CD14-positive monocyte (primary cell): ENCODE data around the gene ADGRG1. TPM values are rescaled to one million over a fixed set of nuclear protein-coding genes. Genes with fewer than 3 reads are reported as not detected.
"Not testable (repeated sequence)": the region's sequence is repeated elsewhere in the genome, so short reads cannot be mapped to it uniquely, and the experiment has no call there.

Experiments used
- DNase-seq, 3 donors: peaks; one replicate each; pipeline ENCODE4 v3.0.0-alpha.2; 2011 to 2022
- H2AFZ ChIP-seq: 2 replicates; pipeline ENCODE4 v1.6.0; 2012; ENCODE audit warnings: mild to moderate bottlenecking, low read depth, low read length, inconsistent platforms; ENCODE audit not compliant: insufficient read depth, poor library complexity, severe bottlenecking
- H3K27ac ChIP-seq, 2 donors: 1 replicate in 1 of 2; 2 replicates in 1 of 2; pipeline ENCODE4 v1.5.1; 2012 to 2013; ENCODE audit warnings: low read length in 2 of 2, control low read depth in 1 of 2, inconsistent platforms in 1 of 2, low read depth in 1 of 2, mild to moderate bottlenecking in 1 of 2
- H3K27me3 ChIP-seq, 2 donors: one replicate each; pipeline versions ENCODE4 v1.6.0 to v1.6.1; 2011 to 2013; ENCODE audit warnings: low read length in 2 of 2; ENCODE audit not compliant: control insufficient read depth in 2 of 2, insufficient read depth in 2 of 2
- H3K36me3 ChIP-seq, 2 donors: replicated peaks in 1 of 2; 1 replicate in 1 of 2; 2 replicates in 1 of 2; pipeline versions ENCODE4 v1.5.1 to v1.6.1; 2012 to 2013; ENCODE audit warnings: low read length in 2 of 2, control low read depth in 1 of 2, inconsistent platforms in 1 of 2, mild to moderate bottlenecking in 1 of 2; ENCODE audit not compliant: insufficient read depth in 2 of 2, control insufficient read depth in 1 of 2
- H3K4me1 ChIP-seq, 2 donors: 1 replicate in 1 of 2; 2 replicates in 1 of 2; pipeline versions ENCODE4 v1.5.1 to v1.6.1; 2012 to 2013; ENCODE audit warnings: low read length in 2 of 2, control low read depth in 1 of 2, inconsistent platforms in 1 of 2, mild to moderate bottlenecking in 1 of 2, moderate library complexity in 1 of 2; ENCODE audit not compliant: insufficient read depth in 2 of 2, control insufficient read depth in 1 of 2
- H3K4me2 ChIP-seq: replicated peaks from 2 replicates; pipeline ENCODE3; 2012; ENCODE audit warnings: low read length, moderate library complexity, mild to moderate bottlenecking; ENCODE audit not compliant: poor library complexity, severe bottlenecking; ENCODE audit errors: extremely low read depth
- H3K4me3 ChIP-seq, 3 experiments: fragments of 200-600 bp in 1 of 3; sonication (generic) in 1 of 3; replicated peaks in 1 of 3; 1 replicate in 2 of 3; 2 replicates in 1 of 3; pipeline ENCODE4 v1.5.1; 2011 to 2013; ENCODE audit warnings: low read length in 3 of 3, mild to moderate bottlenecking in 3 of 3, control low read depth in 2 of 3, low read depth in 2 of 3, inconsistent platforms in 1 of 3, moderate library complexity in 1 of 3
- H3K79me2 ChIP-seq: 2 replicates; pipeline ENCODE4 v1.6.0; 2012; ENCODE audit warnings: mild to moderate bottlenecking, control low read depth, inconsistent platforms, low read length, moderate library complexity; ENCODE audit not compliant: insufficient read depth
- H3K9ac ChIP-seq: 2 replicates; pipeline ENCODE4 v1.6.0; 2017; ENCODE audit warnings: low read length, mild to moderate bottlenecking; ENCODE audit not compliant: insufficient read depth, poor library complexity, severe bottlenecking
- H3K9me3 ChIP-seq, 2 donors: replicated peaks in 1 of 2; 1 replicate in 1 of 2; 2 replicates in 1 of 2; pipeline versions ENCODE4 v1.5.1 to v1.6.1; 2012 to 2013; ENCODE audit warnings: low read length in 2 of 2, control low read depth in 1 of 2; ENCODE audit not compliant: control insufficient read depth in 1 of 2, insufficient read depth in 1 of 2
- H4K20me1 ChIP-seq: 2 replicates; pipeline ENCODE4 v1.6.0; 2012; ENCODE audit warnings: mild to moderate bottlenecking, low read length, control low read depth, moderate library complexity; ENCODE audit not compliant: insufficient read depth
- H3K27ac Mint-ChIP-seq, 7 donors: one replicate each; pipeline ENCODE4 v1.8.0; 2020; ENCODE audit warnings: mild to moderate bottlenecking in 7 of 7, mixed read lengths in 7 of 7, moderate library complexity in 6 of 7, inconsistent platforms in 2 of 7
- H3K27me3 Mint-ChIP-seq, 3 donors: one replicate each; pipeline ENCODE4 v1.8.0; 2021 to 2022; ENCODE audit warnings: low read depth in 3 of 3, mild to moderate bottlenecking in 3 of 3, mixed read lengths in 3 of 3, moderate library complexity in 3 of 3, inconsistent platforms in 1 of 3
- H3K36me3 Mint-ChIP-seq, 2 donors: one replicate each; pipeline ENCODE4 v1.8.0; 2020; ENCODE audit warnings: mixed read lengths in 2 of 2, inconsistent platforms in 1 of 2, mild to moderate bottlenecking in 1 of 2
- H3K4me1 Mint-ChIP-seq: one replicate; pipeline ENCODE4 v1.8.0; 2020; ENCODE audit warnings: mild to moderate bottlenecking, mixed read lengths
- H3K4me3 Mint-ChIP-seq, 2 donors: one replicate each; pipeline ENCODE4 v1.8.0; 2020; ENCODE audit warnings: mild to moderate bottlenecking in 2 of 2, mixed read lengths in 2 of 2, moderate library complexity in 1 of 2
- H3K9me3 Mint-ChIP-seq, 7 donors: one replicate each; pipeline ENCODE4 v1.8.0; 2020 to 2022; ENCODE audit warnings: mixed read lengths in 7 of 7, mild to moderate bottlenecking in 6 of 7, moderate library complexity in 6 of 7, inconsistent platforms in 2 of 7
- WGBS: methylation state at CpG from one replicate; pipeline ENCODE4 v1.1.5; 2013; ENCODE audit warnings: missing lambda C conversion rate; ENCODE audit not compliant: insufficient coverage; 5-methylcytosine and 5-hydroxymethylcytosine counted together
- intact Hi-C, 2 donors: fragments of 100-400 bp; cut with micrococcal nuclease; formaldehyde crosslinking; loops; one replicate each; pipeline versions ENCODE4 v1.15.0 to v1.15.1; 2023
- polyA plus RNA-seq, 3 donors: library from polyadenylated mRNA; depleted of rRNA in 1 of 3; unstranded in 2 of 3; stranded (reverse) in 1 of 3; fragments of 300-500 nt in 2 of 3; fragments of >200 nt in 1 of 3; fragmentation: Illumina TruSeq in 2 of 3; gene quantifications; 1 replicate in 2 of 3; 2 replicates in 1 of 3; pipeline ENCODE4 v1.2.3, GENCODE V29; 2012 to 2021
- TF ChIP-seq, protein P1 (sequence below): fragments of 200-600 bp; IDR thresholded peaks from one replicate; pipeline ENCODE4 v1.8.0; 2022; ENCODE audit warnings: antibody characterized with exemption, mild to moderate bottlenecking

The ADGRG1 gene
- polyA plus RNA-seq, 3 donors = 0.07 to 0.39 (median 0.08) TPM

- H3K4me1 Mint-ChIP-seq = peaks cover 49% of the 10 kb centered on the region
- Histone ChIP-seq H3K27ac (no peak overlapping the region), H3K36me3 (no peaks in the 10 kb centered on the region), H2AFZ (no peak overlapping the region), H3K4me2 (no peak overlapping the region), H3K4me1 (peaks cover 36 to 40% of the 10 kb centered on the region in 2 donors), H3K79me2 (no peaks in the 10 kb centered on the region), H3K9me3 (no peaks in the 10 kb centered on the region), H3K4me3 (no peak overlapping the region), H3K27me3 (no peaks in the 10 kb centered on the region), H3K9ac (no peak overlapping the region), H4K20me1 (no peaks in the 10 kb centered on the region)
- peak overlapping the region in 6 of 7 donors; percentile 64 to 92 (median 89) for H3K27ac Mint-ChIP-seq
- H3K4me3 Mint-ChIP-seq = peak overlapping the region in 1 of 2 donors; percentile 56
- H3K27me3 Mint-ChIP-seq = peaks cover 0 to 7% (median 2%) of the 10 kb centered on the region in 3 donors
- TF ChIP-seq, protein P1, sequence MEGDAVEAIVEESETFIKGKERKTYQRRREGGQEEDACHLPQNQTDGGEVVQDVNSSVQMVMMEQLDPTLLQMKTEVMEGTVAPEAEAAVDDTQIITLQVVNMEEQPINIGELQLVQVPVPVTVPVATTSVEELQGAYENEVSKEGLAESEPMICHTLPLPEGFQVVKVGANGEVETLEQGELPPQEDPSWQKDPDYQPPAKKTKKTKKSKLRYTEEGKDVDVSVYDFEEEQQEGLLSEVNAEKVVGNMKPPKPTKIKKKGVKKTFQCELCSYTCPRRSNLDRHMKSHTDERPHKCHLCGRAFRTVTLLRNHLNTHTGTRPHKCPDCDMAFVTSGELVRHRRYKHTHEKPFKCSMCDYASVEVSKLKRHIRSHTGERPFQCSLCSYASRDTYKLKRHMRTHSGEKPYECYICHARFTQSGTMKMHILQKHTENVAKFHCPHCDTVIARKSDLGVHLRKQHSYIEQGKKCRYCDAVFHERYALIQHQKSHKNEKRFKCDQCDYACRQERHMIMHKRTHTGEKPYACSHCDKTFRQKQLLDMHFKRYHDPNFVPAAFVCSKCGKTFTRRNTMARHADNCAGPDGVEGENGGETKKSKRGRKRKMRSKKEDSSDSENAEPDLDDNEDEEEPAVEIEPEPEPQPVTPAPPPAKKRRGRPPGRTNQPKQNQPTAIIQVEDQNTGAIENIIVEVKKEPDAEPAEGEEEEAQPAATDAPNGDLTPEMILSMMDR = no peak
- peak in 1 of 3 donors; percentile 33 for DNase-seq
- intact Hi-C loops = no loop called here
- WGBS = 71% methylated on average over 10 of the region's 12 CpGs
- H3K36me3 Mint-ChIP-seq = peaks cover 6% of the 10 kb centered on the region in 2 donors
- no peaks in the 10 kb centered on the region for H3K9me3 Mint-ChIP-seq
Measured at GRCh38 chr16:57669476-57670162, 41.2 kb downstream of the ADGRG1 start.

DNA sequence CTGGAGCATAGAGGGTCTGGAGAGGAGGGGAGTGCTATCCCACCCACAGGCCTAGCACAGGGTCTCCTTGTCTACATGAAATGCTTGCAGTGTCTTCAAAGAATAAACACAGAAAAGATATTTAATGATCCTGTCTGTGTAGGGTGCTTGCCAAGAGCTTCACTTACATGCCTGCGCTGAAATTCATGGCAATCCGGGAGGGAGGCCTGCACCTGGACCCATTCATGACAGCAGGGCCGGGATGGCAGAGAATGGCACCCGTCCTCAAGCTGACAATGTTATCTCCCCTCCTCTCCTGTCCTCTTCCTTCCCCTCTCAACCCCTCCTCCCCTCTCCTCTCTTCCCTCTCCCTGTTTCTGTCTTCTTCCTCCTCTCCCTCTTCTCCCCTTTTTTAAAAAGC lies 41.8 kb downstream of the ADGRG1 start:
- peaks cover 6% of the 10 kb centered on the region in 2 donors for H3K36me3 Mint-ChIP-seq

GRCh38 chr16:57671451-57671850 lies 43.0 kb downstream of the ADGRG1 start:
- H3K4me3 ChIP-seq, H3K9me3 ChIP-seq, H3K36me3 Mint-ChIP-seq, H3K27ac ChIP-seq, H3K36me3 ChIP-seq, H3K79me2 ChIP-seq, H3K27me3 ChIP-seq, H3K9me3 Mint-ChIP-seq, H3K4me3 Mint-ChIP-seq, H3K4me2 ChIP-seq, DNase-seq, H3K27me3 Mint-ChIP-seq, H3K9ac ChIP-seq, H4K20me1 ChIP-seq, H2AFZ ChIP-seq, intact Hi-C loops, H3K27ac Mint-ChIP-seq: not testable (repeated sequence)
- peaks cover 57% of the 10 kb centered on the region for H3K4me1 Mint-ChIP-seq
- H3K4me1 ChIP-seq = peaks cover 51 to 57% of the 10 kb centered on the region in 2 donors
- WGBS = 80% methylated on average over 4 of the region's 7 CpGs

More for the DNA sequence above, 41.8 kb downstream of the ADGRG1 start:
- Mint-ChIP-seq H3K4me3 (no peak overlapping the region), H3K9me3 (no peaks in the 10 kb centered on the region), H3K4me1 (peaks cover 47% of the 10 kb centered on the region), H3K27ac (peak overlapping the region in 2 of 7 donors; percentile 75 to 90), H3K27me3 (peaks cover 0 to 7% (median 2%) of the 10 kb centered on the region in 3 donors)
- H3K27me3 ChIP-seq = no peaks in the 10 kb centered on the region
- TF ChIP-seq, protein P1 = no peak
- no peak overlapping the region for H3K4me3 ChIP-seq
- H3K4me2 ChIP-seq = no peak overlapping the region
- H4K20me1 ChIP-seq = no peaks in the 10 kb centered on the region
- H3K27ac ChIP-seq = no peak overlapping the region
- H2AFZ ChIP-seq = no peak overlapping the region
- H3K36me3 ChIP-seq = no peaks in the 10 kb centered on the region
- H3K4me1 ChIP-seq = peaks cover 38 to 45% of the 10 kb centered on the region in 2 donors
- no peaks in the 10 kb centered on the region for H3K79me2 ChIP-seq
- H3K9me3 ChIP-seq = no peaks in the 10 kb centered on the region
- intact Hi-C loops = no loop called here
- WGBS = 40% methylated on average over 4 of the region's 4 CpGs
- no peak overlapping the region for H3K9ac ChIP-seq
- no peak for DNase-seq
